Activated CD8-positive, alpha-beta memory T cell treated with anti-CD3 and anti-CD28 coated beads for 24 hours (primary cell): ENCODE measurements around the gene CAPRIN2.

Experiments used
- DNase-seq: peaks from one replicate; pipeline ENCODE4 v3.0.0-alpha.2; 2020

Gene CAPRIN2

DNA sequence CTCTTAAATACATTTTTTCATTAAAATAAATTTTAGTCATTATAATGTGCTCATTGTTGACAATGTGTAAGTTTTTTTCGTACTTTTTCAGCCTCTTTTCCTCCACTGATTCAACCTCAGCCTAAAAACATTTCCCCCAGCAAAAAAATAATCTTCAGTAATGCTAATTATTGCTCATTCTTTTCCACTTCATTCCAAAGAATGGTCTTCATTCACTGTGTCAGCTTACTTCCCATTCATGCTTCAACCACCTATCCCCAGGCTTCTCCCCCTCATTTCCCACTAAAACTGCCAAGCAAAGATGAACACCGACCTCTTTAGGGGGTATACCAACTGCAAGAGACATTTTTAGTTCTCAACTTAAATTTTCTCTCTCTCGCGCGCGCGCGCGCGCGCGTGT is 56.4 kb downstream of the CAPRIN2 start:
- no peak for DNase-seq

GRCh38 chr12:30696943-30697342 is 57.8 kb downstream of the CAPRIN2 start:
- no peak for DNase-seq

DNA sequence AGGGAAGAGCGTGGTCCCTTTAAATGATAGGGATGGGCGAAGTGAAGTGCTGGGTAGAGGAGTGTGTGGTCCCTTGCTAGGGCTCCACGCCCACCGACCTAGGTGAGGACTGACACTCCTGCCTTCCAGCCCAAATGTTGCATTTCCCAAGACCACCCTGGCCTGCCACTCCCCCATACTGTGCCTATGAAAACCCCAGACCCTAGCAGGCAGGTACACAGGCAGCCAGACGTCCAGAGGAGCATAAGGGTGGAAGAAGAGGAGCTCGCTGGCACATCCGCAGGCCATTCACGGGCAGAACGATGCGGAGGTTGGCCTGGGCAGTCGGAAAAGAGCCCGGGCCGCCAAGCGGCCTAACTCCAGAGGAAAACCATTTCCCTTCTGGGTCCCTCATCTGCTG is 58.3 kb downstream of the CAPRIN2 start:
- DNase-seq = no peak

DNA sequence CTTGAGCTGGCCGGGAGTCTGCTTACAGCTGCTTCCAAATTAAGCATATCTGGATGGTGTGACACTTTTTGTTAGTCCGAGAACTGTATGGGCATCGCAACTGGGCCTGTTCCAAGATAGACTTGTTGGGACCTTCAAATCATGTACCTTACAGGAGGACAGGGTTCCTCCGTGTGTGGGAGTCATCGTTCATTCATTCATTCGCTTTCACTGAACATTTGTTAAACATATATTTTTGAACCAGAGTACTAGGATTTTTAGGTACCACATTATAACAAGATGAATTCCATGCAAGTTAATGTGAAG is 58.7 kb downstream of the CAPRIN2 start:
- no peak for DNase-seq

DNA sequence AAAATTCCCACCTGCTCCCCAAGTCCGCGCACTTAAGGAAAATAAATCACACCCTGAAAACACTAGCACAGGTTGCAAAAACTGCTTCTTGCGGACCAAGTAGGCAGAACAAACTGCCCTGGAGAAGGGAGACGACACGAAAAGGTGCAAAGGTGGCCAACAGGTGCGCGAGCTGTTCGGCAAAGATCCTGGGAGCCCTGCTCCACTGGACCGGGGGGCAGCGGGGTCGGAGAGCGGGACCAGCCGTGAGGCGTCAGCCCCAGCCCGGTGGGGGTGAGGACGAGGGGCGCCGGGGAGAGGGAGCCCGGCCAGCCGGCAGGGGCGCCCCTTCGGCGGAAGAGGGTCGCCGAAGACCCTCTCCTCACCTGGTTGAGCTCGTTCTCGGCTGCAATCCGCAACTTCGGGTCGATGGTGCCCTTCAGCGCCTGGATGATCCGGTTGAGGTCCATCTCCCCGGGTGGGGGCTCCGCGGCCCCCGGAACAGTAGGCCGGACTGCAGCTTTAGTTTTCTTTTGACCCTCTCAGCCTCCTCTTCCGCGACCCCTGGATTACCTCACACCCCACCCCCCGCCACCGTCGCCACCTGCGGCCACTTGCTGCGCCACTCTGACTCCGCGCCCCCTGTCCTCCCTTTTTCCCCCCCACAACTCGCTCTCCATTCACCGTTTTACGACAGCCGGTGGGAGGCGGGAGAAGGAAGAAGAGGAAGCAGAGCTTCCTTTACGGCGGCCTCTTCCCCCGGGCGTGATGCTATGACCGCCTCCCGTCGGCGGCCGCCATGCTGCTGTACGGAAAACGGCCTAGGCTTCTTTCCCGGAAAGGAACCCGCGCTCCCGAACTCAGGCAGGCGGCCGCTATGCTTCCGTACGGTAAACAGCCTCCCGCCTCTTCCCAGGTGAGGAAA is 59.3 kb downstream of the CAPRIN2 start, which contains the start of gene IPO8:
TSS of gene IPO8 (minus strand) at position 671 of the 904 bp plus-strand sequence. CDS start at position 449, 222 bp downstream.
- DNase-seq = peak; percentile 92

DNA sequence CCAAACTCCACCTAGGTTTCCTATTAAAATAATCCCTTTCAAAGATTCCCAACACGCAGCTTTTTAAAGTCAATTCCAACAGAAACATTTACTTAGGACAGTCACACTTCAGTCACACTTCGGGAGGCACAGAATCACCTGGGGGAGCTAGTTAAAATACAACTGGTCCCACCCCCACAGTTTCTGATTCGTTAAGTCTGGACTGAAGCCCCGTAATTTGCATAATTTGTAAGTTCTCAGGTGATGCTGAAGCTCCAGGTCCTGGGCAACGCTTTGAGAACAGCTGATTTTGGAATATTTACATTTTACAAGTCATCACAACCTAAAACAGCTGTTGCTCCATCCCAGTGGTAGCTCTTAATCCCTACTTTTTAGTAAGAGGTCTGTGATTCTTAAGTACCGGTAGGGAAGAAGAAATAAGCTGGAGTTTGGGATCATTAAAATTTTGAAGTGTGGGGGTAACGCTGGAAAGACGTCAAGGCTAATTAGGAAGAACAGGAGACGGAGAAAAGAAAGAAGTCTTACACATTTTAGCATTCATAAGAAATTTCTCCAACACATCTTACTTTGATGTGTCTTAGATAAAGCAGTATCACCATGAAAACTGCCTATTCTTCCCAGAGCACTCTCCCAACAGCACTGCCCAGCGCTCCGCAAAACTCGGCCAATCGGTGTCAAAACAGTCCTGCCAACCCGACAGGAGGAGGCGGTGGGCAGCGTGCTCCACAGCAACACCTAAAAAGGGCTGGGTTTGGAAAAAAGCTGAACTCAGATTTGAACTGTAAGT is 60.1 kb downstream of the CAPRIN2 start:
- no peak for DNase-seq

- no peak for DNase-seq
Measured at GRCh38 chr12:30692470-30692869, 62.3 kb downstream of the CAPRIN2 start.

DNA sequence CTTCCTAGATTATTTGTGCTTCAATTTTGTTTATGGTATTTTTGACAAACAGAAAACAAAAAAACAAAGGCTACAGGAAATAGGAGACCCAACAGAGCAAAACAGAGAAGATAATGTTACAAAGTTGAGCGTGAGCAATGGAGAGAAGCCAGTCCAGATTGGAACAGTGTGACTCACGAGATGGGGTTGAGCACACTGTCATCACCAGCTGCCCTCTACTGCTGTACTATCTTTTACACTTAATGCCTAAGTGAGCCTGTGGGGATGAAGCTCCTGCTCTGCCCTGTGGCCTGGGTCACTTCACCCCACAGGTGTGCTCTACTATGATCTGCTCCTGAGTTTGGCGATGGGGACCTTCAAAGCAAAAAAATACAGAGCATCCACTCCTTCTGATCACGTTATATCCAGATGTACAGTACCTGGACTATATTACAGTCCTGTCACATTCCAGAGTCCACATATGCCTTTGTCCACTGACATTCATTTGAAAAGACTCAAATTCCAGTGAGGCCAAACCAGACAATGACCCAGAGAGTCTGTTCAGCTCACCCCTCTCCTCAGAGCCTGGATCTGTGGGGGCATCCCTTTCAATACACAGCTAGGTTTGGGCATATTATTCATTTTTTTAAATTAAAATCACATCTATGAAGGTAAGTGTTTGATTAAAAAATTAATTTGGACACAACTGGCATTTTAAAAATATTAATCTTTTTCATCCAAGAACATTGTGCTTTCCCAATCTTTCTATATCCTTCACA is 63.5 kb downstream of the CAPRIN2 start:
- DNase-seq = no peak

DNA sequence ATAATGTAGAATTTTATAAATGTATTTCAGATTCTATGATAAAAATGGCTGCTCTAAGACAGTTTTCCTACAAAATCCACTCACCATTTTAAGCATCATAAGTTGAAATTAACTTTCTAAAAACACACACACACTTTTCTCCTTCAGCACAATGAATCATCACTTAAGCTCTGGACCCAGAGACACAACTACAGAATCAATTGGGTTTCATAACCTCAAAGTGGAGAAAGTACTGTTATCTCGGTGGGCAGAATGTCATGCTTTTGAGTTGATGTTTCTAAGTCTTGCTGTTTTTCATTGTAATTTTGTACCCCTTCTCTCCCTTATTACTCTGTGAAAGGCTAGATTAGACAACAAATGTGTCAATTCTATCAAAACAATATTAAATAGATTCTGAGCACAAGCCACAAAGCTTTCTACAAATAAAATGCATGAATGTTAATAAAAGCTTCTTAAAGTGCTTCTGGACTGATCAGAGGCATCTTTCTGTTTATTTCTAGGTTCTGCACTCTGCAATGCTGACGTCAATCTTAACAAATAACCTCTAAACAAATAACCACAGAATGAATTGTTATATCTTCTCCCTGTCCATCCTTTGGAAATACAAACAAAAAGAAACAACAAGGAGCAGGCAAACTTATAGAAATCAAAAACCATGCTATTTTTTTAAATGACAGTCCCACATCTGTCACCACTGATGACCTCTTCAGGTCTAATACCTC is 67.3 kb downstream of the CAPRIN2 start:
- no peak for DNase-seq

- DNase-seq = no peak
Measured at GRCh38 chr12:30679241-30679640, 75.5 kb downstream of the CAPRIN2 start.

DNA sequence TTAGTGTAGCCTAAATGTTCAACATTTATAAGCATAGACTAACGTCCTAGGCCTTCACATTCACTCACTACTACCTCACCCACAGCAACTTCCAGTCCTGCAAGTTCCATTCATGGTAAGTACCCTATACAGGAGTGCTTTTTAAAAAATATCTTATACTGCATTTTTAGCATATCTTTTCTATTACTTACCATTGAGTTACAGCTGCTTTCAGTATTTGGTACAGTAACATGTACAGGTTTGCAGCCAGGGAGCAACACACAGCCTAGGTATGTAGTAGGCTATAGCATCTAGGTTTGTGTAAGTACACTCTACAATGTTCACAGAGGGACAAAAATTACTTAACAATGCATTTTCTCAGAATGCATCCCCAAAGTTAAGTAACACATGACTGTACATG is 76.5 kb downstream of the CAPRIN2 start:
- no peak for DNase-seq

GRCh38 chr12:30661210-30661609 is 93.5 kb downstream of the CAPRIN2 start:
- DNase-seq = no peak
